Uterus (tissue), 2 donors: ENCODE data around the gene LIN7C.

ENCODE experiments used
- CTCF ChIP-seq, 4 experiments: fragments of 200-600 bp in 2 of 4; fragments of 450-650 bp in 2 of 4; sonication (generic) in 2 of 4; IDR thresholded peaks; one replicate each; pipeline ENCODE4 v1.5.1; 2016 to 2019; ENCODE audit warnings: antibody characterized with exemption in 4 of 4, mild to moderate bottlenecking in 2 of 4, moderate library complexity in 1 of 4
- POLR2A ChIP-seq, 2 donors: fragments of 450-650 bp; IDR thresholded peaks; one replicate each; pipeline ENCODE4 v1.6.1; 2016; ENCODE audit warnings: antibody characterized with exemption in 2 of 2, mild to moderate bottlenecking in 1 of 2, moderate library complexity in 1 of 2

DNA sequence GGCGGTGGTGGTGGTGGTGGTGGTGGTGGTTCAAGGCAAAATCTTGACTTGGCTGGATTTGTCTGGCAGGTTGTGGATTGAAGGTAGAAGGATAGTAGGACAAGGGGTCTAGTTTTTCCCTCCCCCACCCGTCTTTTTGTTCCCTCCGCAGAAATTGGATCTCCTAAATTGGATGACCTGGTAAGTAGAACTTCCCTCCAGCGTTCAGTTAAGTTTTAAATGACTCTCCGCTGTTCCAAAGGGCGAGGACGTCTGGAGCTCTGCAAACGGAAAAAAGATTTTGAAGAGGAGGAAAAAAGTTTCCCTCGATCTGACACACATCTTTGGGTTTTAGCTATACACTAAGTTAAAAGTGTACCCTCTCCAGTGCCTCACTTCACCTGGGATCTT lies 33.6 kb downstream of the LIN7C start:
- no peak for TF ChIP-seq CTCF (IDR thresholded peaks at IDR 0.05)
- no peak for TF ChIP-seq POLR2A (IDR thresholded peaks at IDR 0.05)
